GM21381 (cell line): Measurements from ENCODE around the gene MRPL23.

Experiments used
- ATAC-seq: cut with Tn5 transposase; IDR thresholded peaks from one replicate; pipeline ENCODE4 v1.9.1; 2021; ENCODE audit warnings: mild to moderate bottlenecking, moderate library complexity; ENCODE audit not compliant: unreplicated experiment

MRPL23 gene

DNA sequence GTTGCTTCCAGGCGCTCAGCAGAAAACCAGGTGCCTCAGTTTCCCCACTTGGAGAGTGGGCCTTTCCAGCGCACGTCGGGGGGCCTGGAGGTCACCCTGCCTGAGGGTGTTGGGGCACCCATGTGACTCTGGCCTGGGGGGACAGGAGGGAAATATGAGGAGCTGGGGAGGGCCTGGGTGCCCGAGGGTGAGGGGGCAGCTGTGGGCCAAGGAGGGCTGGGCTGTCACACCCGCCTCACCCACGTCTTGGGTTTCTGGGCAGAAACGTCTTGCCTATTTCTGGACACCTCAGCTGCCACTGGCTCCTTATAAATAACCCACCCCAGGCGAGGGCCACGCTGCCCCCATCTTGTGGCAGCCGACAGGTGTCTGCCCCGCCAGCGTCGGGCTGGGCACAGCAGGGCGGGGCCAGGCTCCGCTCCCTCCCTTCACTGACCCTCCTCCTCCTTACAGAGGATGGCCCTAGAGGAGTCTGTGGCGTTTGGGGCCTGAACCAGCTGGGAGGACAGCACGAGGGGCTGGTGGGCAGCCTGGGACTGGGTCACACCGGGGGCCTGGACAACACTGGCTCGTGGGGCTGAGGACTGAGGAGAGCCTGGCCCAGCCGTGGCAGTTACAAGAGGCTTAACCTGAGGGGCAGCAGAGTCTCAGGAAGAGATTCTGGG is 26.1 kb upstream of the MRPL23 start:
- ATAC-seq = no peak

DNA sequence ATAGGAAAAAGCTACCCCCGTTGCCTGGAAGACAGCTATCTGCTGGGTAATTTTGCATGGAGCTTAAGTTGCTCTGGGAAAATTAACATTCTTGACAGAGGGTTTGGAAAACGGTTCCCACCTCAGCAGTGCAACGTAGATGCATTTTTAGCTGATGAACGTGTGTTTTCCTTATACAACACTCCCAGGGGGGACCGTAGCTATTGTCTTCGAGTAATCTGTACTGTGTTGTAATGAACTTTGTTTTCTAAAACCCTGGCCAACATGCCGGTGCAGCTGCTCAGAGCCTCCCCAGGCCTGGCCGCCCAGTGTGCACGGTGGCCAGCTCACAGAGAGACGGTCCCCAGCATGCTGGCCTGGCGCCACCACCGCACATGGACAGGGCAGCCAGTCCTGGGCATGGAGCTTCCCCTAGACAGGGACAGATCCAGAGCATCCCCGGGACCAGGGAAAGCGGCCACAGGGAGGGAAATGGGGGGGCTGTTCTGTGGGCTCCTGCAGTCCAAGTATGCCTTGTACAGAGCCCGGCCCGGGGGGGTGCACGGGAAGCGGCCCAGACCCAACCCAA is 25.5 kb upstream of the MRPL23 start:
- ATAC-seq = no peak

DNA sequence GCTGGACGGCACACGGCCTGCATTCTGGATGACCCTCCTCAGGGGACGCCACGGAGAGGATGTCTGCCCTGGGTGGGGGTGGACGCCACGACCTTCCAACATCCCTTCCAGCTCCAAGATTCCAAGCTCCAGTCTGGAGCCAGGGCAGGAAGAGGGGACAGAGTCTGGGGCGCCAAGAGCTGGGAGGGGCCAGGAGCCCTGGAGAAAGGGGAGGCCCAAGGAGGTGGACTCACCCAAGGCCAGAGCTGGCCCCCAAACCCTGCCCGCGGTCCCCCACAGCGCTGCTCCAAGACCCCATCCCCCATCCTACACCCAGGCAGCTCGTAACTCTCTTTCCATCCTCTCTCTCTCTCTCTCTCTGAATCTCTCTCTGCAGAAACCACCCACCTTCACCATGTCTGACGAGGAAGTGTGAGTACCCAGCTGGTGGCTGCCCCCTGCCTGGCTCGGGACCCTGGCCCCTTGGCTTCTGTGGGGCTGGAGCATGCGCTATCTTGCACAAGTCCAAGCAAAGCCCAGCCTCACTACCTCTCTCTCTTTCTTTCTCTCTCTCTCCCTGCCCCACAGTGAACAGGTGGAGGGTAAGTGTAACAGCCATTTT is 24.6 kb upstream of the MRPL23 start:
- no peak for ATAC-seq

DNA sequence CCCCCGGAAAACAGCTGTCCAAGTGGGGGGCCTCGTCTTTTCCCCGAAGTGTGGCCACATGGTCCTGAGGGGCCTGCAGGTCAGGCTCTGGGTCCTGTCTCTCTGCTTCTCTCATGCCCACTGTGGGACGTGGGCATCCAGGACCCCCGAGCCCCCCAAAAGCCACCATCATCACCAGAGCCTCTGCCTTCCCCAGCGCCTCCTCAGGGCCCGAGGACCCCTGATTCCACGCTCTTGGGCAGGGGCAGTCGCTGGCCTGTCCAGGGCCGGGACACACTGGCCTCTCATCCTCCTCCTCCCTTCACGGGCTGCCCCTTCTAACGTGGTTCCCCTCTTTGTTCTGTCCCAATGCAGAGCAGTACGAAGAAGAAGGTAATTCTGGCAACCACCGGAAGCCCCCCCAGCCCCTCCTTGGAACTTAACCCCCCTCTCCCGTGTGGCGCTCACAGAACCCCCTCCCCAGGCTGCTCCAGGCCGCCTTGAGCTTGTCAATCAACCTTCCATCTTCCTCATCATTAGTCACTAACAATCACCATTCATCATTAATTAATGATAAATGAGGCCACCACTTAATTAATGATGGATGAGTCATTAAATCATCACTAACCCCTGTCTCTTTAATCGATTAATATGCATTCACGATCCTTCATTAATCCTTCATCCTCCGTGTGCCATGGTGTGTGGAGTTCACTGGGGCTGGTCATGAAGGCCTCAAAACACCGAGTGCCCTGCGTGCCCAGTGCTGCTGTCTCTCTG is 23.8 kb upstream of the MRPL23 start:
- ATAC-seq = no peak

DNA sequence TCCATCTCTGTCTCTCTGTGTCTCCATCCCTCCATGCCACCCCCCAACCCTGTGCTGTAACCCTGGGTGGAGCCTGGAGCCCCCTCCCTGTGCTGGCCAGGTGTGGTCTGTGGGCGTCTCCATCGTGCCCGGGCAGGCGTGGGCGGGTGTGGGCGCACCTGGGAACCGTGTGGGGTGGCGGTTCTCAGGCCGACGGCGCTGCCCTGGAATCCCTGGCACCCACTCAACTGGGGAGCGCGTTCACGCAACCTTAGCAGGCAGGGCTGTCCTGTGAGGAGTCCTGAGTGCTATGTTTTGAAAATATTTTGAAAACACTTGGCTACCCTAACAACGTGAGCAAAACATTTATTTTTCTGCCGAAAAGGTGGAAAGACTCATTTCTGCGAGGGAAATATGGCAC is 23.0 kb upstream of the MRPL23 start:
- no peak for ATAC-seq

DNA sequence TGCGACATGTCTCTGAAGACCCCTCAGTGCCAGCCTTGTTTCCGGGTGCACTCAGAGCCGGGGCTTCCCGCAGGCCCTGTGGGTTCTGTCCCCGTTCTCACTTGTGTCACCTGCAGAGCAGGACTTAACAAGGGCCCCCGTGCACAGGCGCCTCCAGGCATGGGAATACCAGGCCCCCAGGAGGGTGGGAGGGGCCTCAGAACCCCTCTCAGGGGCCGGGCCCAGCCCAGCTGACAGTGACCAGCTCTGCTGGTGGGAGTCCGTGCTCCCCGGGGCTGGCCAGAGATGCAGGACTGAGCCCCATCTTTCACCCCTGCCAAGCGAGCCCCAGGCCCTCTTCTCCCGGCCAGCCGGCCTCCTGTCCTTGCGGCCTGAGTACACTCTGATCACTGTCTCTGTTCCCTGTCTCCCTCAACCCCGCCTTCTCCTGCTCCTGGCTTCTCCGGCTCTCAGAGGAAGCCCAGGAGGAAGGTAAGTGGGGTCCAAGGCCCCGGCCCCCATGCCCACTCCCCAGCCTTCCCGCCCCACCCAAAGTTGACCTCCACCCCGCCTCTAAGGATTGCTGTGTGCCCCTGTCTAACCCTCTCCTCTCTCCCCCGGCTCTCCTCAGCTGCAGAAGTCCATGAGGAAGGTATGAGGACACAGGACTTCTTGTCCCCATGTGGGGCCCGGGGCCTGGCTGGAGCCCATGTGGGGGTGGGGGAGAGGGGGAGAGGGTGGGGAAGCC is 22.3 kb upstream of the MRPL23 start:
- ATAC-seq = no peak

DNA sequence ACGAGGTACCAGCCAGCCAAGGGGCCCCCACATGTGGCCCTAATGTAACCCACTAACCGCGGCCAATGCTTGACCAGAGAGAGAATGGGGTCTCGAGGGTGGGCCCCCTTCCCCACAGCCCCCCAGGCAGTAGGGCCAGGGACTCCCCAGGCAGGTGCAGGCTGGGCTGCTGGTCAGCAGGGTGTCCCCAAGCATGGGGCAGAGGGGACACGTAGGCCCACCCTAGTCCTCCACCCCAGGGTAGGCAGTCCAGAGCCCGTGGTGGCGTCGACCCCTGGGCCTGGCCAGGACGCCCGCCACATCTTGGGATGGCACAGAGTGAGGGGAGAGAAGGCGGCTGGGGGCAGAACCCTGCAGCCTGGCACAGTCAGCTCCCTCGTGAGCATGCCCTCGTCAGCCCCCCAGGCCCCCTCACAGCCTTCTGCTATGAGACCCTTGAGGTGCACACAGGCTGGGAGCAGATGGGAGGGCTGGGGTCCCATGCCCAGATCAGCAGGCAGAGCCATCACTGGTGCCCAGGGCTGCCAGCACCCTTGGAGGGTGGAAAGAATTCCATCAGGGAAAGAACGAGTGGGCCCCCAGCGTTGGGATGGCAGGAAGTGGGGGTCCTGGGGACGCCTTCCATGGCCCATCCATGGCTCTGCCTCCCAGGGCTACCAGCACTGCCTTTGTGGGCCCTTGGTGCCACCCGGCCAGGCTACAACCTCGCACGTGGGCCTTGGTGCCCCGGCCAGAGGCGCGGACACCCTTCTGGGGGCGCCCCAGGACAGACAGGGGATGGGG is 21.6 kb upstream of the MRPL23 start:
- ATAC-seq = no peak

DNA sequence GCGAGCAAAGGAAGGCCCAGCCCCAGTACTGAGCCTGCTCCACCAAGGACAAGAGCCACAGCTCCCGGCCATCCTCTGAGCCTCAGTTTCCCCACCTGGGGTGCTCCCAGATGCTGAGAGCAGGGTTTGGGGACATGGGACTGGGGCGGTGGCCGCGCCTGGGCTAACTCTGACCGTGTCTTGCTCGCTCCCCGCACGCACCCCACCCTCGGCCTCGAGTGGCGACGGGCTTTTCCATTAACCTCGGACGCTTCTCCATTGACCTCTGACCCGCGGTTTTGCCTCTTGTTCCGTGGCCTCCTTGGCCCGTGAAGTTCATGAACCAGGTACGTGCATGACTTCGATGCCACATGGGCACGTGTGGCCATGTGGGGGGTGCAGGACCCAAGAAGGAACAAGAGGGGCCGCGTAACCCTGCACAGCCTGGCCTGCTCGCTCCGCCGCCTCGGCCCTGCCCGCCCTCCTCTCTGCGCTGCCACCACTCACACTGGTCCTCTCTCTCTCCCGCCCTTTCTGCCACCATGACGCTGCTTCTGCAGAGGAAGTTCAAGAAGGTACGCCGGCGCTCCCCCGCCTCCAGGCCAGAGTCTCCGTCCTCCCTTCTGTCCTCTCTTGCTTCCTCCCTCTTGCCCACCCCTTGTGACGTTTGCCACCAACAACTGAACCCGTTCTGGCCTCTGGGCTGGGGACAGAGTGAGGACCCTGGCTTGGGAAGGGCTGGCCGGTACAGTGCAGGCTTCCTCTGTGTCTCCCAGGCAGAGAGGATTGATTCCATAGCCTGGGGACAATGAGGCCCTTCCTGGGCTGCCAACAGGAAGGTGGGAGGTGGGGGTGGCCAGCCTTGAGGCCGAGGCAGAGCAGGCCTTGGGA is 20.7 kb upstream of the MRPL23 start:
- no peak for ATAC-seq

DNA sequence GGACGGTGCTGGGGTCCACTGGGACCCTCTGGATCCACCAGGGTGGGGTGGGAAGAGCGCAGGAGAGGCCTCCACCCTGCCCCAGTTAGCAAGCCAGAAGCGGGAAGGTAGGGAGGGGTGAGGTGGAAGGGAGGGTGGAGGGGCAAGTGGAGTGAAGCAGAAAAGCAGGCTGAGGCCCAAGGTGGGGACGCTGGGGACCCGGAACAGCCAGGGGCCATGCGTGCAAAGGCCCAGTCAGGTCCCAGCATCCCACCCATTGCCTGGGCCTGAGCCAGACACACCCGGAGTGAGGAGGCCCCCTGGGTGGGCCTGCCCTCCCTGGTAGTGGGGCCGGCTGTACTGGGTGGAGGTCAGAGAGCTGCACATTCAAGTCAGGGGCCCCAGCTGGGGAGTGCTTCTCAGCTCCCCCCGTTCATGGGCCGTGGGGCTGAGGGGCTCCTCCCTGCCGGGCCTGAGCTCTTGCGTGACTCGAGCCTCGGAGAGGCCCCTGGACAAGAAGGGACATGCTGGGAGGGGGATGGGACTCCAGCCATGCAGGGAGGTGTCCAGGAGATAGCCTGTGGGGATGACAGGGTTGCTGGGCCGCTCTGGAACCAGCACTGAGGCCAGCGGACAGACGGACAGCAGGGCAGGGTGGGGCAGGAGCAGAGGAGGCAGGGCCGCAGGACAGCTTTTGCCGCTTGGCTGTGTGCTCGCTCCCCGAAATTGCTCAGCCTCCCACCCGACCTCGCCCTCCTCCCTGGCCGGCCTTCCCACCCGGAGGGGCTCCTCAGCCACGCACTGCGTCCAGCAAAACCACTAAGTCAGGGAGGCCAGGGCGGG is 19.9 kb upstream of the MRPL23 start:
- ATAC-seq = no peak

DNA sequence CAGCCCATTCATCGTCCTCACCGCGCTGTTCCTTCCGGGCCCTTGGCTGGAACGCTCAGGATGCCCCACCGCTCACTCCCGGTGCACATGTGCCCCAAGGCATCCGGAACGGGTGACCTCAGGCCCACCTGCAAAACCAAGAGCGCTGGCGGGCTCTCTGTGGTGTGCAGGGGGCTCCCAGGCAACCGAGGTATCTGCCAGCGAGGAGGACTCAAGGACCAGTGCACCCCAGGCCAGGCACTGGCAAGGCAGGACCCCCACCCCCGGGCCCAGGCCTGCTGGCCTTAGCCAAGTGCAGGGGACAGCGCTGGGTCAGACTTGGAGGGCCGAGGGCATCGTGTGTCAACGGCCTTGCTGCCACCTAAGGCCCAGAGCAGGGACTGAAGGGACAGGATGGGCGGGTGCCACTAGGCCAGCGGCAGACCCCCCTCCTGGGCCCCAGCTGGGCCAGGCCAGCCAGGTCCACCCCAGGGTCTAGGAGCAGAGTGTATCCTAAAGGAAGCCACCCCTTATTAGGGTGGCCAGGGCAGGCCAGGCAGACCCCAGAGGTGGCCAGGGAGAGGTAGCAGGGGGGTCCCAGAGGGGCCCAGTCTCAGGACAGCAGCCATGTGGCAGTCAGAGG is 19.2 kb upstream of the MRPL23 start:
- no peak for ATAC-seq

DNA sequence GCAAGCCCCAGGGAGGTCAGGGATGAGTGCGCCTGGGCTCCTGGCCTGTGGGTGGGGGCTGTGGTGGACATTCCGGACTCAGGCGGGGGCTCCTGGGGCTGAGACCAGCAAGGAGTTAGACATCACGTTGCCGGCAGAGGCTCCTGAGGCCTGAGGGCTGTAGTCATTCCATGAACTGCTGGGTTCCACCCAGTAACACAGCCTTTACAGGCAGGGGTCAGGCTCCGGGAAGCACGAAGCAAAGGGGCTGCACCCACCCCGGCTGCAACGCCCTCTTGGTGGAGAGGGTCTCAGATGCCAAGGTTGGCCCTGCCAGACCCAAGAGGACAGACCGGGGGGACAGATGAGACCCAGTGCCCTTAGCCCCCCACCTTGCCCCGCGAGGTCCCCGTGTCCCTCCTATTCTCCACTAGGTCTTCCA is 18.7 kb upstream of the MRPL23 start:
- ATAC-seq = no peak

DNA sequence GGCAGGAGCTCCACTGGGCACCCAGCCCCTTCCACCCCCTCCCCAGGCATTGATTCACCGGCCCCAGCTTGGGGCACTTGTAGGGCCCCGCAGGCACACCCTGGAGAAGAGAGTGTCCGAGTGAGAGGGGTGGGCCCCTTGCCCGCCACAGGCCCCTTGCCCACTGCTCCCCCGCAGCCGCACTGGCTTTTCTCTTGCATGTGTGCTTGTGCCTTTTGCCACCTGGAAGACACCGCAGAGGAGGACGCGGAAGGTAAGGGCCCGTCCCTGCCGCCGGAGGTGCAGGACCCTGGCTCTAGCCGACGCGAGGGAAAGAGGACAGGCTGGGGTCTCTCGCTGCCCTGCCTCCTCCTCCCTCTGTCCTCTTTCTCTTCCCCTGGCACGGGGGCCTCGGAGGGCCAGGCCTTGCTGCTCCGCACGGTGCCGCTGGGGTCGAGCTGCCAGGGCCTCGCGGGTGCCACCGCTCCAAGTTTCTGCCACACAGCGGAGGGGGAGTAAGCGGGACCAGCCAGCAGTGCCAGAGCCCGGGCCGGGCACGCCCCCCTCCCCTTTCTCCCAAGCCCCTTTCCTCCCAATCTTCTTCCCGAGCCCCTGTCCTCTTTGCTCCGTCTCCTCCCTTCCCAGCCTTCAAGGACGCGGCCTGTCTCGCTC is 18.1 kb upstream of the MRPL23 start:
- no peak for ATAC-seq

DNA sequence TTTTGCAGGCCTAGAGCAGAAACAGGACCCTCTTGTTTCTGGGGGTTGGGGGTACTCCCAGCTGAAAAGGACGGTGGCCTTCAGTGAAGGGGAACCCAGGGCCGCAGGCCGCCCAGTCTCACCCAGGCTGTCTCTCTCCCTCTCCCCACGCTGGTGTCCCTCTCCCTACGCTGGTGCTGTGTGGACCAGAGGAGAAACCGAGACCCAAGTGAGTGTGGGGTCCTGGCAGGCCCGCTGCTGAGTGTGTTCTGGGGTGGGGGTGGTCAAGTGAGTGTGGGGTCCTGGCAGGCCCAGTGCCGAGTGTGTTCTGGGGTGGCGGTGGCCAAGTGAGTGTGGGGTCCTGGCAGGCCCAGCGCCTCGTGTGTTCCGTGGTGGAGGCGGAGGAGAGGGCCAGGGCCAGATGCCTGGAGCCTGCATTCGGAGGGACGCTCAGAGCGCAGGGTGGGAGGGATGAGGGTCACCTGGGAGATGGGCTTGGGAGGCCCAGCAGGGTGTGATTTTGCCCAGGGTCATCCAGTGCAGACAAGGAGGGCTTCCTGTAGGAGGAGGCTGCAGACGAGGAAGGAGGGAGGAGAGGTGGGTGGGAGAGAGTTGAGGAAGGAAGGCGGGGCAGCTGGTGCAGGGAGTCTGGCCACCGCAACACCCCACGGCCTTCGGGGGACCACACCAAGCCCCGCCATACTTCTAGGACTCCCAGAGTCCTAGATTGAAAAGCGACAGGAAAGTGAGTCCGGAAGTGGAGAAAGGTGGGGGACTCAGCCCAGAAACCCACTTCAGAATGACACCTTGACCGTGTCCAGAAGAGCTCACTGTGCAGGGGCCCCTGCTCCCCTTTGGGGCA is 17.3 kb upstream of the MRPL23 start:
- no peak for ATAC-seq

DNA sequence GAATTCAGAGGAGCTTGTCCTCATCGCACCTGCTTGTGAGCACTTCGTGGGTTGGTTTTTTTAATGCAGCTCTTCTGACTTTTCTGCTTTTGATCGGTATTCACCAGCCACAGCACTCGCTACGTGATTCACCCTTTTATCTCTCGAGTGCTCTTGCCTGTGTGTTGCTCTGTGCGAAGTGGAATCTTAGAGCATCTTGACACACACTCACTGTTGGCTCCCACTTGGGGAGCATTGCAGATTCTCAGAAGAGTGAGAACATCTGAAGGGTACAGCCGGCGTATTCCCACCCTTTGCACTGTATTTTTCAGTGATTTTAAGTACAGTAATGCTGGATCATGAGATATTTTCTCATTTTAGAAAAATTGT is 16.7 kb upstream of the MRPL23 start:
- no peak for ATAC-seq

DNA sequence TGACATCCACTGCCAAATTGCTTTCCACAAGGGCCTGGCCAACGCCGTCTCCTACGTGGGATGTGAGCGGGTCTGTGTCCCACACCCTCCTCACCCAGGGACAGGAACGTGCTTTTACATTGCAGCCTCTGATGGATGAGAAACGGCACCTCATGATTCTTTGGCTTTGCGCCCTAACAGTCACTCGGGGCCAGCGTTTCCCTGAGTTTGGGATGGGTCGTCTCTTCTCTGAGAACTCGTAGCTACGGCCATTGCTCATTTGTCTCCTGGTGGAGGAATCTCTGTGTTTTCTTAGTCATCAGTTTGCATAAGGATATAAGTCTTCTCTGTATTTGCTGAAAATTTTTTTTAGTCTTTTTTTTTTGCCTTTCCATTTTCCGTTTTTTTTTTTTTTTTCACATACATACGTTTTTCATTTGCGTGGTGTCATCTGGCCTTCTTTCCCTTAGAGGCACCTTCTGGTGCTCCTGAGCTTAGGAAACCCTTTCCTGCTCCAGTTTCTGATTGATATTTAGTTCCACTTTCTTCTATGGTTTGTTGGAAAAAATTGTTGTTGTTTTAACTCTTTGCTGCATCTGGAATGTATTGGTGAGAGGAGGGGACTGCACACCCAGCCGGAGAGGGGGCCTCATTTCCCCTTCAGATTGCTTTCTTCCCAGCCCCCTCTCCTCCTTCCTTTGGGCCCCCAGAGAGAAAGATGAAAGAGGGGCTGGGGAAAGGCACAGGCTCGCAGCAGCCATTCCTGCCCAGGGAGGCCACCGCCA is 15.6 kb upstream of the MRPL23 start:
- ATAC-seq = no peak

DNA sequence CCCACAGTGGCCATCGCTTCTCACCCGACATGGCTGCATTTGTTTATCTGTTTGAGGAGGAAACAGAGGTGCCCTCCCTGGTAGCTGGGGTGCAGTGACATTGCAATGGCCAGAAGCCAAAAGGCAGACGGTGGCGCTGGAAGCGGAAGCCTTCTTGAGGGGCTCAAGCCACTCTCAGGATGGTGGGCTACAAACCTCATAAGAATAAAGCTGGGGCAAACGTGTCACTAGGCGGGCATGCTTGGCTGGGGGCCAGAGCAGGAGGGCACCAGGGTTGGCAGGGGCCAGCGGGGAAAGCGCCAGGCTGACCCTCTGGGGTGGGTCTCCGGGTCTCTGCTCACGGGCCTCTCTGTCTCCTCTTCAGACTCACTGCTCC is 15.0 kb upstream of the MRPL23 start:
- ATAC-seq = no peak
